Brain microvascular endothelial cell (primary cell): ENCODE data around the gene TMEM116.

Experiments used
- DNase-seq: peaks from one replicate; pipeline ENCODE4 v3.0.0-alpha.2; 2020
- H3K27ac ChIP-seq: fragments of 250-450 bp; sonication (Bioruptor Pico); 2 replicates; pipeline ENCODE4 v1.5.1; 2020; ENCODE audit warnings: mild to moderate bottlenecking, moderate library complexity
- H3K27me3 ChIP-seq: fragments of 250-450 bp; sonication (Bioruptor Pico); replicated peaks from 2 replicates; pipeline ENCODE4 v1.5.1; 2020; ENCODE audit warnings: mild to moderate bottlenecking
- H3K36me3 ChIP-seq: fragments of 250-450 bp; sonication (Bioruptor Pico); replicated peaks from 2 replicates; pipeline ENCODE4 v1.5.1; 2020; ENCODE audit warnings: mild to moderate bottlenecking
- H3K4me3 ChIP-seq: 2 replicates; pipeline ENCODE4 v1.5.1; 2011; ENCODE audit warnings: low read depth, mild to moderate bottlenecking, control low read depth, low read length, moderate library complexity
- in situ Hi-C: cut with HindIII; loops from 2 replicates; pipeline ENCODE4 v1.10.0; 2017; ENCODE audit warnings: low sequenced_read_pairs, low pct_ligation_motif_present
- TF ChIP-seq, protein P1 (sequence below): IDR thresholded peaks from 2 replicates; pipeline ENCODE4 v1.5.1; 2011; ENCODE audit warnings: low read depth, mild to moderate bottlenecking, moderate library complexity, low read length, control low read depth, inconsistent platforms; ENCODE audit errors: missing control alignments

TMEM116 gene

DNA sequence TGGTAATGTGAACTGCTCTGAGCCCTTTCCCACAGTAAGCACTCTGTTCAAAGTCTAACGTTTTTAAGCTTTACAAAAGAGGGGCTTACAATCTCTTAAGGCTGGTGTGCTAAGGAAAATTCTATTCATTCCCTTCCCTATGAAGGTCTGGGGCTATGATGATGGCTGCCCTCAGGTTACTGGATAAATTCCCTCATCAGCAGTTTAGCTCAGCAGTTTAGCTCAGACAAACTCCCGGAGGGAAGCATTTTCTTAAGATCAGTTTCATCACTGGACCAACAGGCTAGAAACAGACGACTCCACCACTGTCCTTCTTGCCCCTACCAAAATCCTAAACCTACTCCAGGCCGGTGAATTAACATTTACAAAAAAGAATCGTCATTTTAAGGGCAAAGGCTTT is 19.3 kb upstream of the TMEM116 start:
- no peak for DNase-seq
- in situ Hi-C loops, result no loop called here
- no peak overlapping the region for H3K4me3 ChIP-seq
- no peak overlapping the region for H3K27ac ChIP-seq
- no peaks in the 10 kb centered on the region for H3K27me3 ChIP-seq
- TF ChIP-seq, protein P1, sequence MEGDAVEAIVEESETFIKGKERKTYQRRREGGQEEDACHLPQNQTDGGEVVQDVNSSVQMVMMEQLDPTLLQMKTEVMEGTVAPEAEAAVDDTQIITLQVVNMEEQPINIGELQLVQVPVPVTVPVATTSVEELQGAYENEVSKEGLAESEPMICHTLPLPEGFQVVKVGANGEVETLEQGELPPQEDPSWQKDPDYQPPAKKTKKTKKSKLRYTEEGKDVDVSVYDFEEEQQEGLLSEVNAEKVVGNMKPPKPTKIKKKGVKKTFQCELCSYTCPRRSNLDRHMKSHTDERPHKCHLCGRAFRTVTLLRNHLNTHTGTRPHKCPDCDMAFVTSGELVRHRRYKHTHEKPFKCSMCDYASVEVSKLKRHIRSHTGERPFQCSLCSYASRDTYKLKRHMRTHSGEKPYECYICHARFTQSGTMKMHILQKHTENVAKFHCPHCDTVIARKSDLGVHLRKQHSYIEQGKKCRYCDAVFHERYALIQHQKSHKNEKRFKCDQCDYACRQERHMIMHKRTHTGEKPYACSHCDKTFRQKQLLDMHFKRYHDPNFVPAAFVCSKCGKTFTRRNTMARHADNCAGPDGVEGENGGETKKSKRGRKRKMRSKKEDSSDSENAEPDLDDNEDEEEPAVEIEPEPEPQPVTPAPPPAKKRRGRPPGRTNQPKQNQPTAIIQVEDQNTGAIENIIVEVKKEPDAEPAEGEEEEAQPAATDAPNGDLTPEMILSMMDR, result no peak
- H3K36me3 ChIP-seq, result peaks cover 58% of the 10 kb centered on the region

DNA sequence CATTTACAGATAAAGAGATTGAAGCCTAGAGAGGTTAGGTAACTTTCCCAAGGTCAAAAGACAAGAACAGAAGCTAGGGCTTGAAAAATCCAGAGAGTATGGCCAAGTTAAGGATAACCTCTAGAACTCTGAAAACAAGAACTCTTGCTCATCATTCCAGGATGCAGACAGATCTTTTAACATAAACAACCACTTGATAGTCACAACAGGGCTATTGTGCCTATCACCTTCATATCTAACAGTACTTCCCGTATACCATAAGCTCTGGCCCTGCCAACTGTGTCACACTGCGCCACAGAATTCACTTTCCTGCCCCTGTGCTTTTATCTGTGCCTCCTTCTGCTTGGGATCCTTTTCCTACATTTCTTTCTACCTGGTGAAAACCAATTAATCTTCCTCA is 18.5 kb upstream of the TMEM116 start:
- DNase-seq, result no peak
- Histone ChIP-seq H3K27me3 (no peaks in the 10 kb centered on the region), H3K4me3 (no peak overlapping the region), H3K27ac (no peak overlapping the region), H3K36me3 (peaks cover 54% of the 10 kb centered on the region)
- TF ChIP-seq, protein P1, result no peak
- in situ Hi-C loops, result no loop called here

- no peak overlapping the region for H3K4me3 ChIP-seq
- in situ Hi-C loops, result no loop called here
- DNase-seq, result no peak
- H3K27me3 ChIP-seq, result no peaks in the 10 kb centered on the region
- TF ChIP-seq, protein P1, result no peak
- H3K27ac ChIP-seq, result no peak overlapping the region
- H3K36me3 ChIP-seq, result peaks cover 51% of the 10 kb centered on the region
Observed at GRCh38 chr12:112029301-112029700, 16.3 kb upstream of the TMEM116 start.

DNA sequence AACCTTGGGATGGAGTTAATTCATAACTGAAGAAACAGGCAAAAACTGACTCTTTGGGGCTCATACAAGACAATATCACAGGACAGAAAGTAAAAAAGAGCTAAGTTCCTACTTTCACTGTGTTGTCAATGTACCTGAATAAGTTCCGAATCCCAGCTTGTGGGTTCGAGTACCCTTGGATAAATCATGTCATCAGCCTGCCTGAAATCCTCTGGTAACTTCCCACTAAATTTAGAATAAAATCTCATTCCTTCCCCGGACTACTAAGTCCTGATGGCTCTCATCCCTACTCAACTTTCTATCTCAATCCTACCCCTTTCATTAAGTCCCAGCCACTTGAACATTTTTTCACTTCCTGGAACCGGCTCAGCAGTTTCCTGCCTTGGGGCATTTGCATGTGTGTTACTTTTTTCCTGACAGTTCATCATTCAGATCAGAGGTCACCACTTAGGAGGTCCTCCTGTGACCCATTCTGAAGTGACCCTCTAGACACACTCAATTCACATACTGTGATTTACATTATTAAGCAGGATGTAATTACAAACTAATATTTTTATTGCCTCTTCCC is 12.9 kb upstream of the TMEM116 start:
- peaks cover 50% of the 10 kb centered on the region for H3K36me3 ChIP-seq
- no peak for DNase-seq
- TF ChIP-seq, protein P1, result no peak
- H3K27me3 ChIP-seq, result no peaks in the 10 kb centered on the region
- no peak overlapping the region for H3K27ac ChIP-seq
- H3K4me3 ChIP-seq, result no peak overlapping the region
- in situ Hi-C loops, result no loop called here

- Histone ChIP-seq H3K27me3 (no peaks in the 10 kb centered on the region), H3K4me3 (no peak overlapping the region), H3K36me3 (peaks cover 40% of the 10 kb centered on the region), H3K27ac (no peak overlapping the region)
- TF ChIP-seq, protein P1, result no peak
- in situ Hi-C loops, result no loop called here
- DNase-seq, result no peak
Observed at GRCh38 chr12:112023759-112024396, 10.9 kb upstream of the TMEM116 start.
